Mammary epithelial cell (primary cell): ENCODE data around the gene OSBPL9.

Source experiments
- CTCF ChIP-seq, 2 donors: IDR thresholded peaks in 1 of 2; conservative IDR thresholded peaks in 1 of 2; 2 replicates each; pipeline ENCODE4 v1.5.1; 2011 to 2012; ENCODE audit warnings: inconsistent platforms in 2 of 2, low read length in 2 of 2, mild to moderate bottlenecking in 2 of 2, control low read depth in 1 of 2, low read depth in 1 of 2; ENCODE audit not compliant: insufficient read depth in 1 of 2; ENCODE audit errors: extremely low read depth in 1 of 2
- EZH2 ChIP-seq: IDR thresholded peaks from 2 replicates; pipeline ENCODE4 v1.6.1; 2012; ENCODE audit warnings: low read length, inconsistent platforms, borderline replicate concordance

DNA sequence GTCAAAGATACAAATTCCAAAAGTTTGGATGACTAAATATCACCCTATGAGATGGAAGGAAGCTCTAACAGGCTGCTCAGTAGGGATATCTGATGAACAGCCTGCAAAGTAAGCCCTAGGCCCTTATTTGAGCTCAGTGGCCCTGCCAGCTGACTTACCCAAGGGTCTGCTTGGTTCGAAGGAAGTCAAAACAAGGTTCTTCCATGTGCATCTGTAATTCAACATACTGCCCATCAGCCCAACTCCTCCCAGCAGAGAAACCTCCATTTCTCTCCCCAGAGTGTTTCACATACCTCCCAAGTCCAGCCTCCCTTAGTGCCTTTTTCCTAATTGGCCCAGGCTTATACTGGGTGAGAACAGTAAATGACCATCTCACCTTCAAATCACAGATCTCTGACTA, 175.0 kb downstream of the OSBPL9 start:
- no peak for TF ChIP-seq CTCF (conservative IDR thresholded peaks at IDR 0.05 in 1 of 2, IDR thresholded peaks at IDR 0.05 in 1 of 2; ENCODE audit: extremely low read depth in 1 of 2, insufficient read depth in 1 of 2, low read depth in 1 of 2, low read length in 2 of 2)
- no peak for TF ChIP-seq EZH2
